Measurements from ENCODE around the gene VTI1B.
"Not testable (repeated sequence)": the region's sequence is repeated elsewhere in the genome, so short reads cannot be mapped to it uniquely, and the experiment has no call there.

VTI1B gene

GRCh38 chr14:67705211-67705610 lies 30.8 kb upstream of the VTI1B start:
- Histone ChIP-seq H3K4me1 (ENCODE audit: control insufficient read depth in 1 of 2, insufficient read depth in 2 of 2, low read length in 2 of 2) (no peaks in the 10 kb centered on the region), H3K9me3 (ENCODE audit: control insufficient read depth in 1 of 2, low read length in 2 of 2) (peaks cover under 1 to 2% of the 10 kb centered on the region in 2 donors), H3K27me3 (ENCODE audit: control insufficient read depth in 1 of 2, insufficient read depth in 2 of 2, low read length in 2 of 2) (no peaks in the 10 kb centered on the region), H3K4me3 (ENCODE audit: low read depth in 1 of 2, low read length in 2 of 2) (no peak overlapping the region), H3K36me3 (ENCODE audit: control insufficient read depth in 1 of 2, insufficient read depth in 2 of 2, low read length in 2 of 2) (no peaks in the 10 kb centered on the region), H3K27ac (ENCODE audit: low read depth, low read length) (no peak overlapping the region), H3K9ac (ENCODE audit: low read depth in 1 of 2, low read length in 2 of 2) (no peak overlapping the region)

- H3K9ac ChIP-seq (ENCODE audit: low read depth in 1 of 2, low read length in 2 of 2): no peak overlapping the region
- no peak overlapping the region for H3K27ac ChIP-seq (ENCODE audit: low read depth, low read length)
- no peaks in the 10 kb centered on the region for H3K27me3 ChIP-seq (ENCODE audit: control insufficient read depth in 1 of 2, insufficient read depth in 2 of 2, low read length in 2 of 2)
- no peaks in the 10 kb centered on the region for H3K9me3 ChIP-seq (ENCODE audit: control insufficient read depth in 1 of 2, low read length in 2 of 2)
- no peaks in the 10 kb centered on the region for H3K36me3 ChIP-seq (ENCODE audit: control insufficient read depth in 1 of 2, insufficient read depth in 2 of 2, low read length in 2 of 2)
- no peak overlapping the region for H3K4me3 ChIP-seq (ENCODE audit: low read depth in 1 of 2, low read length in 2 of 2)
- H3K4me1 ChIP-seq (ENCODE audit: control insufficient read depth in 1 of 2, insufficient read depth in 2 of 2, low read length in 2 of 2): no peaks in the 10 kb centered on the region
Observed at GRCh38 chr14:67704484-67705089, 30.2 kb upstream of the VTI1B start.

- Histone ChIP-seq H3K4me3 (ENCODE audit: low read depth in 1 of 2, low read length in 2 of 2) (no peak overlapping the region), H3K4me1 (ENCODE audit: control insufficient read depth in 1 of 2, insufficient read depth in 2 of 2, low read length in 2 of 2) (no peaks in the 10 kb centered on the region), H3K36me3 (ENCODE audit: control insufficient read depth in 1 of 2, insufficient read depth in 2 of 2, low read length in 2 of 2) (no peaks in the 10 kb centered on the region), H3K9me3 (ENCODE audit: control insufficient read depth in 1 of 2, low read length in 2 of 2) (no peaks in the 10 kb centered on the region), H3K27ac (ENCODE audit: low read depth, low read length) (no peak overlapping the region), H3K9ac (ENCODE audit: low read depth in 1 of 2, low read length in 2 of 2) (no peak overlapping the region), H3K27me3 (ENCODE audit: control insufficient read depth in 1 of 2, insufficient read depth in 2 of 2, low read length in 2 of 2) (no peaks in the 10 kb centered on the region)
Observed at GRCh38 chr14:67703997-67704396, 29.6 kb upstream of the VTI1B start.

- not testable (repeated sequence) for H3K4me3 ChIP-seq (ENCODE audit: low read depth in 1 of 2, low read length in 2 of 2); H3K27ac ChIP-seq (ENCODE audit: low read depth, low read length)
Observed at GRCh38 chr14:67701492-67701891, 27.1 kb upstream of the VTI1B start, which contains the start of gene RDH12. Gene RDH12 (plus strand): TSS chr14:67701886. CDS start chr14:67722643, 20,757 bp downstream.

GRCh38 chr14:67698179-67698578 lies 23.7 kb upstream of the VTI1B start:
- no peaks in the 10 kb centered on the region for H3K36me3 ChIP-seq (ENCODE audit: control insufficient read depth in 1 of 2, insufficient read depth in 2 of 2, low read length in 2 of 2)
- H3K9me3 ChIP-seq (ENCODE audit: control insufficient read depth in 1 of 2, low read length in 2 of 2): no peaks in the 10 kb centered on the region
- no peak overlapping the region for H3K4me3 ChIP-seq (ENCODE audit: low read depth in 1 of 2, low read length in 2 of 2)
- no peak overlapping the region for H3K9ac ChIP-seq (ENCODE audit: low read depth in 1 of 2, low read length in 2 of 2)
- H3K27ac ChIP-seq (ENCODE audit: low read depth, low read length): no peak overlapping the region
- no peaks in the 10 kb centered on the region for H3K27me3 ChIP-seq (ENCODE audit: control insufficient read depth in 1 of 2, insufficient read depth in 2 of 2, low read length in 2 of 2)
- peaks cover 5 to 7% of the 10 kb centered on the region in 2 donors for H3K4me1 ChIP-seq (ENCODE audit: control insufficient read depth in 1 of 2, insufficient read depth in 2 of 2, low read length in 2 of 2)

More at GRCh38 chr14:67701492-67701891, 27.1 kb upstream of the VTI1B start, which contains the start of gene RDH12:
- not testable (repeated sequence) for H3K9ac ChIP-seq (ENCODE audit: low read depth in 1 of 2, low read length in 2 of 2); H3K4me1 ChIP-seq (ENCODE audit: control insufficient read depth in 1 of 2, insufficient read depth in 2 of 2, low read length in 2 of 2); H3K27me3 ChIP-seq (ENCODE audit: control insufficient read depth in 1 of 2, insufficient read depth in 2 of 2, low read length in 2 of 2); H3K9me3 ChIP-seq (ENCODE audit: control insufficient read depth in 1 of 2, low read length in 2 of 2); H3K36me3 ChIP-seq (ENCODE audit: control insufficient read depth in 1 of 2, insufficient read depth in 2 of 2, low read length in 2 of 2)

GRCh38 chr14:67697006-67697405 lies 22.6 kb upstream of the VTI1B start:
- H3K27ac ChIP-seq (ENCODE audit: low read depth, low read length): no peak overlapping the region
- peaks cover 5 to 7% of the 10 kb centered on the region in 2 donors for H3K4me1 ChIP-seq (ENCODE audit: control insufficient read depth in 1 of 2, insufficient read depth in 2 of 2, low read length in 2 of 2)
- H3K27me3 ChIP-seq (ENCODE audit: control insufficient read depth in 1 of 2, insufficient read depth in 2 of 2, low read length in 2 of 2): no peaks in the 10 kb centered on the region
- peaks cover 4% of the 10 kb centered on the region in 2 donors for H3K36me3 ChIP-seq (ENCODE audit: control insufficient read depth in 1 of 2, insufficient read depth in 2 of 2, low read length in 2 of 2)
- H3K9ac ChIP-seq (ENCODE audit: low read depth in 1 of 2, low read length in 2 of 2): no peak overlapping the region
- no peaks in the 10 kb centered on the region for H3K9me3 ChIP-seq (ENCODE audit: control insufficient read depth in 1 of 2, low read length in 2 of 2)
- no peak overlapping the region for H3K4me3 ChIP-seq (ENCODE audit: low read depth in 1 of 2, low read length in 2 of 2)

GRCh38 chr14:67695394-67695949 lies 21.0 kb upstream of the VTI1B start, which contains the start of gene RDH11:
Gene RDH11 (minus strand): TSS chr14:67695764. CDS start chr14:67695703, 61 bp downstream.
- no peaks in the 10 kb centered on the region for H3K27me3 ChIP-seq (ENCODE audit: control insufficient read depth in 1 of 2, insufficient read depth in 2 of 2, low read length in 2 of 2)
- H3K9ac ChIP-seq (ENCODE audit: low read depth in 1 of 2, low read length in 2 of 2): peak within 1 kb of the TSS; percentile 78
- H3K9me3 ChIP-seq (ENCODE audit: control insufficient read depth in 1 of 2, low read length in 2 of 2): no peaks in the 10 kb centered on the region
- H3K36me3 ChIP-seq (ENCODE audit: control insufficient read depth in 1 of 2, insufficient read depth in 2 of 2, low read length in 2 of 2): peaks cover 15 to 18% of the 10 kb centered on the region in 2 donors
- peaks cover 5 to 7% of the 10 kb centered on the region in 2 donors for H3K4me1 ChIP-seq (ENCODE audit: control insufficient read depth in 1 of 2, insufficient read depth in 2 of 2, low read length in 2 of 2)
- H3K4me3 ChIP-seq (ENCODE audit: low read depth in 1 of 2, low read length in 2 of 2): peak within 1 kb of the TSS; percentile 68 to 98
- H3K27ac ChIP-seq (ENCODE audit: low read depth, low read length): peak within 1 kb of the TSS; percentile 68

- Histone ChIP-seq H3K4me3 (ENCODE audit: low read depth in 1 of 2, low read length in 2 of 2) (peak overlapping the region; percentile 68 to 98), H3K9me3 (ENCODE audit: control insufficient read depth in 1 of 2, low read length in 2 of 2) (no peaks in the 10 kb centered on the region), H3K27ac (ENCODE audit: low read depth, low read length) (peak overlapping the region; percentile 68)
Observed at GRCh38 chr14:67694791-67695393, 20.5 kb upstream of the VTI1B start.

GRCh38 chr14:67690011-67690410 lies 15.6 kb upstream of the VTI1B start:
- H3K27me3 ChIP-seq (ENCODE audit: control insufficient read depth in 1 of 2, insufficient read depth in 2 of 2, low read length in 2 of 2): no peaks in the 10 kb centered on the region
- no peak overlapping the region for H3K27ac ChIP-seq (ENCODE audit: low read depth, low read length)
- H3K4me3 ChIP-seq (ENCODE audit: low read depth in 1 of 2, low read length in 2 of 2): no peak overlapping the region
- H3K9me3 ChIP-seq (ENCODE audit: control insufficient read depth in 1 of 2, low read length in 2 of 2): no peaks in the 10 kb centered on the region
- peaks cover 5 to 7% of the 10 kb centered on the region in 2 donors for H3K4me1 ChIP-seq (ENCODE audit: control insufficient read depth in 1 of 2, insufficient read depth in 2 of 2, low read length in 2 of 2)
- H3K9ac ChIP-seq (ENCODE audit: low read depth in 1 of 2, low read length in 2 of 2): no peak overlapping the region
- H3K36me3 ChIP-seq (ENCODE audit: control insufficient read depth in 1 of 2, insufficient read depth in 2 of 2, low read length in 2 of 2): peaks cover 33 to 62% of the 10 kb centered on the region in 2 donors

More at GRCh38 chr14:67694791-67695393, 20.5 kb upstream of the VTI1B start:
- peaks cover 5 to 7% of the 10 kb centered on the region in 2 donors for H3K4me1 ChIP-seq (ENCODE audit: control insufficient read depth in 1 of 2, insufficient read depth in 2 of 2, low read length in 2 of 2)
- no peaks in the 10 kb centered on the region for H3K27me3 ChIP-seq (ENCODE audit: control insufficient read depth in 1 of 2, insufficient read depth in 2 of 2, low read length in 2 of 2)
- H3K36me3 ChIP-seq (ENCODE audit: control insufficient read depth in 1 of 2, insufficient read depth in 2 of 2, low read length in 2 of 2): peaks cover 21 to 24% of the 10 kb centered on the region in 2 donors
- peak overlapping the region; percentile 78 for H3K9ac ChIP-seq (ENCODE audit: low read depth in 1 of 2, low read length in 2 of 2)

GRCh38 chr14:67683842-67684241 lies 9.4 kb upstream of the VTI1B start:
- Histone ChIP-seq H3K27ac (ENCODE audit: low read depth, low read length) (no peak overlapping the region), H3K36me3 (ENCODE audit: control insufficient read depth in 1 of 2, insufficient read depth in 2 of 2, low read length in 2 of 2) (peaks cover 13 to 42% of the 10 kb centered on the region in 2 donors), H3K9me3 (ENCODE audit: control insufficient read depth in 1 of 2, low read length in 2 of 2) (no peaks in the 10 kb centered on the region), H3K4me1 (ENCODE audit: control insufficient read depth in 1 of 2, insufficient read depth in 2 of 2, low read length in 2 of 2) (no peaks in the 10 kb centered on the region), H3K9ac (ENCODE audit: low read depth in 1 of 2, low read length in 2 of 2) (no peak overlapping the region), H3K27me3 (ENCODE audit: control insufficient read depth in 1 of 2, insufficient read depth in 2 of 2, low read length in 2 of 2) (no peaks in the 10 kb centered on the region), H3K4me3 (ENCODE audit: low read depth in 1 of 2, low read length in 2 of 2) (no peak overlapping the region)

Data from duodenal mucosa (tissue), 2 donors.